HG02973 (cell line): ENCODE data around the gene ATP7B.

Experiments
- ATAC-seq: cut with Tn5 transposase; IDR thresholded peaks from one replicate; pipeline ENCODE4 v1.9.1; 2021; ENCODE audit warnings: moderate library complexity; ENCODE audit not compliant: unreplicated experiment

The ATP7B gene

GRCh38 chr13:51953347-51954195 lies 57.7 kb downstream of the ATP7B start:
- no peak for ATAC-seq

- ATAC-seq, result no peak
Measured at GRCh38 chr13:51950722-51951121, 60.5 kb downstream of the ATP7B start.

- ATAC-seq, result no peak
Measured at GRCh38 chr13:51946163-51946669, 65.0 kb downstream of the ATP7B start.

- ATAC-seq, result peak; percentile 46
Measured at GRCh38 chr13:51945149-51945548, 66.1 kb downstream of the ATP7B start.

GRCh38 chr13:51944428-51944827 lies 66.8 kb downstream of the ATP7B start:
- no peak for ATAC-seq

GRCh38 chr13:51943721-51944120 lies 67.5 kb downstream of the ATP7B start:
- no peak for ATAC-seq

GRCh38 chr13:51942189-51942588 lies 69.1 kb downstream of the ATP7B start:
- no peak for ATAC-seq

GRCh38 chr13:51938454-51938853 lies 72.8 kb downstream of the ATP7B start:
- ATAC-seq, result no peak

GRCh38 chr13:51937320-51938290 lies 73.6 kb downstream of the ATP7B start:
- no peak for ATAC-seq

- ATAC-seq, result no peak
Measured at GRCh38 chr13:51935326-51936171, 75.7 kb downstream of the ATP7B start.

- no peak for ATAC-seq
Measured at GRCh38 chr13:51934461-51935087, 76.7 kb downstream of the ATP7B start.

- no peak for ATAC-seq
Measured at GRCh38 chr13:51933466-51934058, 77.7 kb downstream of the ATP7B start.

- no peak for ATAC-seq
Measured at GRCh38 chr13:51932231-51932630, 79.0 kb downstream of the ATP7B start.

- no peak for ATAC-seq
Measured at GRCh38 chr13:51931606-51932005, 79.6 kb downstream of the ATP7B start.

GRCh38 chr13:51929699-51930098 lies 81.6 kb downstream of the ATP7B start:
- ATAC-seq, result no peak

GRCh38 chr13:51928231-51928630 lies 83.0 kb downstream of the ATP7B start:
- no peak for ATAC-seq

- ATAC-seq, result no peak
Measured at GRCh38 chr13:51927129-51927528, 84.1 kb downstream of the ATP7B start.

GRCh38 chr13:51926528-51926885 lies 84.7 kb downstream of the ATP7B start:
- no peak for ATAC-seq

- no peak for ATAC-seq
Measured at GRCh38 chr13:51925865-51926527, 85.3 kb downstream of the ATP7B start.
